OCI-LY3 (cell line): ENCODE measurements around the gene OR52B4.
"Not testable (repeated sequence)": the region's sequence is repeated elsewhere in the genome, so short reads cannot be mapped to it uniquely, and the experiment has no call there.

ENCODE experiments used
- H2AFZ ChIP-seq: fragments of 200-600, 300-600 bp; shearing (Covaris generic); 2 replicates; pipeline ENCODE4 v1.6.0; 2014; ENCODE audit warnings: antibody characterized with exemption, low read depth, low read length
- H3K27ac ChIP-seq: fragments of 200-600, 300-600 bp; sonication (generic); 2 replicates; pipeline ENCODE4 v1.5.1; 2014; ENCODE audit warnings: mild to moderate bottlenecking, low read length, moderate library complexity, mixed read lengths
- H3K27me3 ChIP-seq: fragments of 200-600, 300-600 bp; sonication (generic); 2 replicates; pipeline ENCODE4 v1.6.1; 2014; ENCODE audit warnings: low read depth, low read length, mixed read lengths
- H3K36me3 ChIP-seq: fragments of 200-600, 300-600 bp; sonication (generic); replicated peaks from 2 replicates; pipeline ENCODE3; 2014; ENCODE audit warnings: low read depth, low read length, mixed read lengths
- H3K4me1 ChIP-seq: fragments of 300-600, 200-600 bp; sonication (generic); 2 replicates; pipeline ENCODE4 v1.6.1; 2014; ENCODE audit warnings: low read length, mixed read lengths
- H3K4me2 ChIP-seq: fragments of 200-600, 300-600 bp; sonication (generic); 2 replicates; pipeline ENCODE4 v1.6.1; 2014; ENCODE audit warnings: low read length, mixed read lengths
- H3K4me3 ChIP-seq: fragments of 300-600, 200-600 bp; sonication (generic); 2 replicates; pipeline ENCODE4 v1.5.1; 2014; ENCODE audit warnings: antibody characterized with exemption, mild to moderate bottlenecking, low read length, moderate library complexity
- H3K79me2 ChIP-seq: fragments of 300-600, 200-600 bp; shearing (Covaris generic); 2 replicates; pipeline ENCODE4 v1.6.1; 2014; ENCODE audit warnings: mild to moderate bottlenecking, low read length, mixed read lengths
- H3K9ac ChIP-seq: fragments of 300-600, 200-600 bp; shearing (Covaris generic); 2 replicates; pipeline ENCODE4 v1.6.0; 2014; ENCODE audit warnings: mild to moderate bottlenecking, low read length, moderate library complexity
- H3K9me3 ChIP-seq: fragments of 200-600, 300-600 bp; shearing (Covaris generic); 2 replicates; pipeline ENCODE4 v1.6.1; 2014; ENCODE audit warnings: low read length, mixed read lengths; ENCODE audit not compliant: insufficient read depth
- H4K20me1 ChIP-seq: fragments of 200-600, 300-600 bp; sonication (generic); 2 replicates; pipeline ENCODE4 v1.6.1; 2016; ENCODE audit warnings: low read length, mixed read lengths; ENCODE audit not compliant: insufficient read depth
- CTCF ChIP-seq: fragments of 200-600, 300-600 bp; sonication (generic); IDR thresholded peaks from 2 replicates; pipeline ENCODE4 v1.5.1; 2014; ENCODE audit warnings: antibody characterized with exemption, low read length, low read depth
- EZH2phosphoT487 ChIP-seq: fragments of 200-600 bp; shearing (Covaris generic); IDR thresholded peaks from 2 replicates; pipeline ENCODE4 v1.6.1; 2018; ENCODE audit warnings: antibody characterized with exemption, mixed run types, low read depth

The OR52B4 gene

GRCh38 chr11:4375431-4376140 is 7.4 kb upstream of the OR52B4 start:
- no peak overlapping the region for H3K4me2 ChIP-seq
- H3K79me2 ChIP-seq, result no peaks in the 10 kb centered on the region
- H3K9ac ChIP-seq, result no peak overlapping the region
- no peak overlapping the region for H3K4me3 ChIP-seq
- H3K36me3 ChIP-seq, result no peaks in the 10 kb centered on the region
- no peaks in the 10 kb centered on the region for H3K4me1 ChIP-seq
- no peaks in the 10 kb centered on the region for H3K27me3 ChIP-seq
- H4K20me1 ChIP-seq, result no peaks in the 10 kb centered on the region
- no peak for TF ChIP-seq EZH2phosphoT487
- TF ChIP-seq CTCF, result no peak
- H2AFZ ChIP-seq, result no peak overlapping the region
- H3K27ac ChIP-seq, result no peak overlapping the region
- H3K9me3 ChIP-seq, result no peaks in the 10 kb centered on the region

GRCh38 chr11:4370166-4370565 is 2.0 kb upstream of the OR52B4 start:
- Histone ChIP-seq H3K4me3 (no peak overlapping the region), H3K9ac (no peak overlapping the region), H3K27ac (no peak overlapping the region), H2AFZ (no peak overlapping the region), H3K4me1 (no peaks in the 10 kb centered on the region), H3K9me3 (no peaks in the 10 kb centered on the region), H3K4me2 (no peak overlapping the region), H3K36me3 (no peaks in the 10 kb centered on the region), H4K20me1 (no peaks in the 10 kb centered on the region), H3K27me3 (no peaks in the 10 kb centered on the region), H3K79me2 (no peaks in the 10 kb centered on the region)
- TF ChIP-seq EZH2phosphoT487 (no peak), CTCF (no peak)

GRCh38 chr11:4348142-4348541 is 20.0 kb downstream of the OR52B4 start:
- not testable (repeated sequence) for H3K9ac ChIP-seq

GRCh38 chr11:4345366-4345765 is 22.8 kb downstream of the OR52B4 start:
- not testable (repeated sequence) for H4K20me1 ChIP-seq, H3K4me3 ChIP-seq, H3K9ac ChIP-seq, H3K27ac ChIP-seq, H3K36me3 ChIP-seq, H3K9me3 ChIP-seq, H3K4me1 ChIP-seq, H2AFZ ChIP-seq, H3K27me3 ChIP-seq, H3K4me2 ChIP-seq, H3K79me2 ChIP-seq

More at GRCh38 chr11:4348142-4348541, 20.0 kb downstream of the OR52B4 start:
- H3K9me3 ChIP-seq, H3K27me3 ChIP-seq, H3K4me3 ChIP-seq, H3K36me3 ChIP-seq, H3K4me2 ChIP-seq, H3K79me2 ChIP-seq, H2AFZ ChIP-seq, H4K20me1 ChIP-seq, H3K27ac ChIP-seq, H3K4me1 ChIP-seq: not testable (repeated sequence)

GRCh38 chr11:4334356-4334755 is 33.8 kb downstream of the OR52B4 start:
- H3K4me2 ChIP-seq, H3K9ac ChIP-seq, H3K36me3 ChIP-seq, H3K79me2 ChIP-seq, H3K4me3 ChIP-seq, H2AFZ ChIP-seq, H3K27ac ChIP-seq, H3K9me3 ChIP-seq, H3K4me1 ChIP-seq, H3K27me3 ChIP-seq, H4K20me1 ChIP-seq: not testable (repeated sequence)
